NCI-H82 (cell line): ENCODE results near the gene GRB2.
"Not testable (repeated sequence)": the region's sequence is repeated elsewhere in the genome, so short reads cannot be mapped to it uniquely, and the experiment has no call there.

Source experiments
- DNase-seq: peaks from one replicate; lab custom pipeline; 2025; lab: John Stamatoyannopoulos, UW

GRB2 gene

DNA sequence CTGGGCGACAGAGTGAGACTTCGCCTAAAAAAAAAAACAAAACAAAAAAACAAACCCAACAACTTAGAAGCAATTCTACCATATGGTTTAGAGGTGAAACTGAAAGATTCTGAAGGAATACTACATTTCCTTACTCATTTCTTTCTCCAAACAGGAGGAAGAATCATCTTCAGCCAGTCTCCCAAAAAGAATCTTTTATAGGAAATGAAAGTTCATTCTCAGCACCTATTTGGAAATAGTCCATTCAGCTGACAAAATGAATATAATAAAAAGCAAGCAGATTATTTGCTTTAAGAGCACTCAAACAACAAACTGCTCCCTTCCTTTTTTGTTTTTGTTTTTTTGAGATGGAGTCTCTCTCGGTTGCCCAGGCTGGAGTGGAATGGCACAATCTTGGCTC lies 17.7 kb downstream of the GRB2 start:
- DNase-seq, result no peak

DNA sequence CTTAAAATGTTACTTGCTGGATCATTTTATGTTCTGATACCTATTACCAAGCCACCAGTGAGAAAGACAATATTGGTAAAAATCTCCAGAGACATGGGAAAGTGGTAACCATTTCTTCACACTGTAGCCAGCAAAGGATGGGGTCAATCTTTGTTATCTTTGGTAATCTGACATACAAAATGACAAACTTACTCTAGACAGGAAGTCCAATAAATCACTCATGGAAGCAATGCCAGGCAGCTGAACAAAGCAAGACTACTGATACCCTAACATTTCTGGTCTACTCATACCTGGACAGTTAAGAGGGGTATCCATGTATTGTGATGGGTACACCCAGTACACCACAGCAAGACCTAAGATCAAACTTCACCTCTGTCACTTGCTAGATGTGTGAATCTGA lies 19.0 kb downstream of the GRB2 start:
- no peak for DNase-seq

DNA sequence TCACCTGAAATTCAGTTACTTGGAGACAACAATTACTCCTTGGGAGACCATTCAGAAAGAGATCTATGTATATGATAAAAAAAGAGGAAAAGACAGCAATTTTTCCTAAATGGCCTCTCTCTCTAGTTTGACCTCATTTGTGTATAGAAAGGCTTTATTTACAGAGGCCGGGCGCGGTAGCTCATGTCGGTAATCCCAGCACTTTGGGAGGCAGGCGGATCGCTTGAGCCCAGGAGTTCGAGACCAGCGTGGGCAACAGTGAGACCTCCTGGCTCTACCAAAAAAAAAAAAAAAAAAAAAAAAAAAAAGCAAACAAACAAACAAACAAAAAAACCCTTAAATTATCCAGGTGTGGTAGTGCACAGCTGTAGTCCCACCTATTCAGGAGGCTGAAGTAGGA lies 20.7 kb downstream of the GRB2 start:
- no peak for DNase-seq

GRCh38 chr17:75383842-75384195 lies 21.7 kb downstream of the GRB2 start:
- DNase-seq, result no peak

DNA sequence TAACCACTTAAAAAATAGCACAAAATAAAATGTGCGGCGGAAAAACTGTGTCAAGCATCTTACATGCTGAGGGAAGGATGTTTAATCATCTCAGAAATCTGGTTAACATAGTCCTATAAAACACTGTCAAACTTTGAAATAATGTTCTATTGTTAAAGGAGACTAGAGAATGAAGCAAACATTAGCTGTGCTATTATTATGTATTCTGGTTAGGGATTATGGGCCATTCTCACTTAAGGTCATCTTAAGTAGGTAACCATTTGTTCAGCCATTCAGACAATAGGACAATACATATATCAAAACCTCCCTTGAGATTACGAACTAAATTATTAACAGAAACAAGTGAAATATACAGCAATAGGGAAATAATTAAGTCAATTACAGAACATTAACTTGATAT lies 24.7 kb downstream of the GRB2 start:
- no peak for DNase-seq

DNA sequence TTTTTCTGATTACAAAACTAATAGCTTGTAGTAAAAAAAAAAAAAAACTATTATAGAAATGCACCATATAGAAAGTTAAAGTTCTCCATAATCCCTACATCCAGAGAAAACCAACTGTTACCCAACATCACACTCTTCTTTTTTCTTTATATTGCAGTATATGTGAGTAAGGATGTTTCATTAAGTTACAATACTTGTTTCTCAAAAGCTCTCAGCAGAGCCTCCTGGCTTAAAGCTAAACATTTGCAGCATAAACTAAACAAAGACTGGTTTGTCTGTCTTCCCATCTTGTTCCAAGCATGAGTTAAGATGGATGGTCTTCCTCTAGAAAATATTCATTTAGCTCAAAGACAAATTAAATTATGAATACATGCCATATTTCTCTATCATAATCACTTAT lies 25.2 kb downstream of the GRB2 start:
- no peak for DNase-seq

- not testable (repeated sequence) for DNase-seq
These were observed 26.1 kb downstream of the GRB2 start for GRCh38 chr17:75379426-75379825.

- DNase-seq, result no peak
These were observed 32.2 kb downstream of the GRB2 start for GRCh38 chr17:75373280-75373679.

DNA sequence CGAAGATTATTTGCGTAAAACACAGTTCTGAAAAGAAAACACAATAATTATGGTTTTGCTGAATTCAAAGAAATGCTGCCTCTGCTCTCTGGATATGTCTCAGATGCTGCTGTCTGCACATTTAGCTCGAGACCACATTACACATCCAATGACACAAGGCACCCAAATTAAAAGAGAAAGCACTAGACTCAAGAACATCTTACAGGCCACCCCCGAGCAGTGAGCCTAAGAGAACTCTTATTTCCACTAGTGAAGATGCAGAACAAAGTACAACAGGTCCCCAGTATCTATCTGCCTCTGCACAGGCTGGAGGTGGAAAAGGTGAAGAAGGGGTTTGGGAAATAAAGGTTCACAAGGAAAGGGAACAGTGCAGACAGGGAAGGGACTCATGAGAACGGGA lies 33.5 kb downstream of the GRB2 start:
- DNase-seq, result no peak

DNA sequence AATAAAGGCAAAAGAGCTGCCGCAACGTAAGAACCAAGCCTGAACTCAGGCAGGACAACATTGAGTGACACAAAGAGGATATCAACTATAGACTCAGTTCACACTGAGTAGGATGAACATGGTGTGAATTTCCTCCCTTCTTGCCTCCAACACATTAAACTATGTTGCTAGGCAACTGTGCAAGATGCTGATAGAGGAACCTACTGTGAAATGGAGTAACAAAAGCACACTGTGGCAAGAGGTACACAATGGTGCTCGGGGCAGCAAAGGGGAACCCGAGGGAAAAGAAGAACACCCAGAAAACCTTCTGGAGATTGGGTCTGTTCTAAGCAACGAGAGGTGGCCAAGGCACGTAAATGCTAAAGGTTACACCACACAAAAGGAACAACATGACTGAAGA lies 34.1 kb downstream of the GRB2 start:
- no peak for DNase-seq

GRCh38 chr17:75370286-75370915 lies 35.1 kb downstream of the GRB2 start:
- no peak for DNase-seq

GRCh38 chr17:75367838-75368789 lies 37.4 kb downstream of the GRB2 start:
- DNase-seq, result peak; percentile 92

GRCh38 chr17:75367312-75367711 lies 38.2 kb downstream of the GRB2 start:
- DNase-seq, result no peak

- DNase-seq, result peak; percentile 29
These were observed 39.0 kb downstream of the GRB2 start for GRCh38 chr17:75366432-75366831.

DNA sequence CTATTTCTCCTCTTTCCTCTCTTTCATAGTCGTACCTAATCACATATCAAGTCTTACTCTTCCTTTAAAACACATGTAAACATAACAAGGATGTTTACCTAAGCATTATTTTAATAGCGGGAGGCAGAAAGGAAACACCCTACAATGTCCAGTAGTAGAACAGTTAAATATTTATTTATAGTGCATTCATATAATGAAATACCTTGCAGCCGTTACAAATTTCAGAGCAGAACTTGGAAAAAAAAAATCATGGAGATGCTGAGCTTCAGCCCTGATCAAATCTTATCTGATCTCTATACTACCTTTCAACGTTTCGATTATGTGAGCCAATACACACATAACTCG lies 39.6 kb downstream of the GRB2 start:
- no peak for DNase-seq

- DNase-seq, result peak; percentile 81
These were observed 40.2 kb downstream of the GRB2 start for GRCh38 chr17:75365009-75365930.

DNA sequence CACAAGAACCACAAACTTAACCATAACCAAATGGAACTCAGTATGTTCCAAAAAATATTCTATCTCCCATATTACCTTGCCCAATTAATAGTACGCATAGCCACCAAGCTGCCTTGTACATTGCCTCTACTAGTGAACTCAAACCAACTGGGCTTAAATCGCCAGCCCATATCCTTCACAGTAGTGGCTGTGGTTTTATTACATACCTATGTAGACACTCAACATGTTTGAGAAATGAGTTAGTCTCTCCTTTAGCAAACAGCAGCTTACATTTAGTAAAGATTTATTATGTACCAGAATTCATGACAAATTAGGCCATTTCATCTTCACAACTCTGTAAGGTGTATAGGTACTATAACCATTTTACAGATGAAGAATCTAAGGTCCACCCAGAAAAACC lies 41.4 kb downstream of the GRB2 start:
- DNase-seq, result no peak

DNA sequence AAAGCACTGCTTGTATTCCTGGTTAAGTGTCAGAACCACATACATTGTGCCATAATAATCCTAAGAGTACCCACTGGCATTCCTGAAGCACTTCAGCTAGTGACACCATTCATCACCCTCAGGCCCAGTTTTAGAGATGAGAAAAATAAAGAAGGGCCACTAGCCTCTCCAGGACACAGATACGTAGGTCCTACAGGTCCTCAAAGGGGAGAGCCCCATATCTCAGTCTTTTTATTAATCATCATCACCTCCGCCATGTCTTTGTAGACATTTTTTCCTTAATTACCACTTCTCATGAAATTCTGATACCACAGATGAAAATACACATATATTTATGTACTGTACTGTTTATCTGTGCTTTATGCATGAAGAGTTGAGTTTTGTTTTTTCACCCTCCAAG lies 43.5 kb downstream of the GRB2 start:
- DNase-seq, result no peak

GRCh38 chr17:75361344-75361743 lies 44.1 kb downstream of the GRB2 start:
- no peak for DNase-seq

DNA sequence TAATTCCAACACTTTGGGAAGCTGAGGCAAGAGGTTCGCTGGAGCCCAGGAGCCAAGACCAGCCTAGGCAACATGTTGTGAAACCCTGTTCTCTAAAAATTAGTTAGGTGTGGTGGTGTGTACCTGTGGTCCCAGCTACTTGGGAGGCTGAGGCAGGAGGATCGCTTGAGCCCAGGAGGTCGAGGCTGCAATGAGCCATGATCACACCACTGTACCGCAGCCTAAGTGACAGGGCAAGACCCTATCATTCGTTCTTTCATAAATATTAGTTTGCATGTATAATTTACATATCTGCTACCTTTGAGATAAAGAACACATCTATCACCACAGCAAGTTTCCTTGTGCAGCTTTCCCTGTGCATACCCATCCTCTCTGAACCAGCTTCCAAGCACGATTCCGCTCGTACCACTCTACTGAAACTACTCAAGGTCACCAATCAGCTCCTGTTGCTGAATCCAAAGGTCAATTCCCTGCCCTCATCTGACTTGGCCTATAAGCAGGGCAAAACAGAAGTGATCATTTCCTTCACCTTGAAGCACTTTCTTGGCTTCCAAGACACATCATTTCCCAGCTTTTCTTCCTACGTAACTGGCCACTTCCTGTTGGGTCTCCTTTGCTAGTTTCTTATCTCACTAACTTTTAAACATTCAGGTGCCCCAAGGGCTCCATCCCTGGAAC lies 49.1 kb downstream of the GRB2 start:
- DNase-seq, result no peak

- DNase-seq, result no peak
These were observed 52.3 kb downstream of the GRB2 start for GRCh38 chr17:75353176-75353575.

DNA sequence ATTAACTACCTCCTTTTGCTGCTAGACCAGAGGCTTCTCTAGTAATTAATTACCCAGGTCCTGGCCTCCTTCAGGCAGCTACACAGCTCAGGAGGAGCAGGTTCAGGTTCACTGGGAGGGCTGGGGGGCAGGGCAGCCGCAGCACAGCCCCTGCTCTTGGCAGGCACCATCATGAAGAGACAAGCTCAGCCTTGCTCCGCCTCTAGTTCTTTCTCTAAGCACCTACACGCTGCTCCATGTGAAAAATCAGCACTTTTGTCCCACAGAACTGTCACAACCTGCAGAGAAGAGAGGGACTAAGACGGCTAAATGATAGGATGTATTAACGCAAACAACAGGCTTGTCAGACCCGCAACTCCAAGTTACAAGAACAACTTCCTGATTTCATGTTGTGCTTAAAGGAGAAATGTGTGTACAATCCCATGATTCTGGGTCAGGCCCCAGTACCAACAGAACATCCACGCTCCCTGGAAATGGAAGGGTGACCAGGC lies 53.4 kb downstream of the GRB2 start:
- DNase-seq, result peak; percentile 57
